ENCODE measurements around the gene MICU2. TPM values are rescaled to one million over a fixed set of nuclear protein-coding genes. Genes with fewer than 3 reads are reported as not detected.

MICU2 gene
- total and polyA plus RNA-seq, 2 donors (not counting 1 experiment from before 2014, with no cell fraction given): 43.3 to 43.9 TPM

DNA sequence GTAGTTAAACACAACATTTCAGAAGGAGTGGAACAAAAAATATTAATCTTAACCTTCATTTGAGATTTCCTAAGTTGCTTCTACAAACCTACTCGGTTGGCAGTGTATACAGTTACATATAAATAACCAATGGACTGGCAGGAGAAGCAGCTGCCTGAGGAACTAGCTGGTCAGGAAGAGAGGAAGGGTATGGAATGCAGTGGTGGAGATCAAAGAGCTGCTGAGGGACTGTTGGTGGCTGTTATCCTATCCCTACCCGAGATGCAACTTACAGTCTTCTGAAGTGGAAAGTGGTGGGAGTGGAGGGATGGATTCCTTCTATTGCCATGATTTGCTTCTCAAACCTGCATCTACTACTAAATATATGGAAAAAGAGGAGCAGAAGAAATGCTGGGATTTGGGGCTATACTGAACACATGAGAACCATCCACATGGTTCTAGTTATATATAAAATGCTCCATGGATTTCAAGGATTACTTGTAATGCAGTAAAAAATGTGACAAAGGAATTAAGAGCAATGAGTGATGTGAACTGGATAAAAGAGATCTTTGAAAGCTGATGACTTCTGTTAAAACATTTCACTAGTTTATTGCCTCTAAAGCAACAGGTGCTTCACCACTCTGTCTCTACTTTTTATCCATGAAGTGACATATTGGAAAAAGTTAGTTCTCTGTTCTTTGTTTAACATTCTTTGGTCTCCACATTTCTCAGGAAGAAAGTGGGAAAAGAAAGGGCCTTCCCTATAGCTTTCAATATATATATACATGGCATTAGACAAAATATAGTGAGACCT, 29.9 kb downstream of the MICU2 start:
- Histone ChIP-seq H3K4me3 (replicated peaks in 1 of 4; ENCODE audit: control extremely low read depth in 1 of 4, insufficient read depth in 1 of 4, low read depth in 3 of 4, low read length in 4 of 4) (no peak overlapping the region), H3K9ac (ENCODE audit: insufficient read depth, low read length) (no peak overlapping the region), H3K27ac (ENCODE audit: insufficient read depth, low read length) (no peak overlapping the region), H2AFZ (ENCODE audit: low read length) (no peak overlapping the region), H3K27me3 (ENCODE audit: control insufficient read depth, insufficient read depth, low read length) (no peaks in the 10 kb centered on the region), H3K9me3 (ENCODE audit: control insufficient read depth, insufficient read depth, low read depth, low read length) (no peaks in the 10 kb centered on the region), H4K20me1 (ENCODE audit: control insufficient read depth, extremely low read depth, insufficient read depth, low read length) (no peaks in the 10 kb centered on the region), H3K36me3 (ENCODE audit: control insufficient read depth, insufficient read depth, low read length) (no peaks in the 10 kb centered on the region), H3K4me2 (ENCODE audit: extremely low read depth, insufficient read depth, low read length) (no peak overlapping the region), H3K4me1 (ENCODE audit: control insufficient read depth, extremely low read depth, insufficient read depth, low read length) (peaks cover 2% of the 10 kb centered on the region), H3K79me2 (ENCODE audit: control insufficient read depth, insufficient read depth, low read length) (no peaks in the 10 kb centered on the region)
- no peak for TF ChIP-seq EZH2 (IDR thresholded peaks at IDR 0.05; ENCODE audit: low read length, missing control alignments)
- TF ChIP-seq, protein P1, sequence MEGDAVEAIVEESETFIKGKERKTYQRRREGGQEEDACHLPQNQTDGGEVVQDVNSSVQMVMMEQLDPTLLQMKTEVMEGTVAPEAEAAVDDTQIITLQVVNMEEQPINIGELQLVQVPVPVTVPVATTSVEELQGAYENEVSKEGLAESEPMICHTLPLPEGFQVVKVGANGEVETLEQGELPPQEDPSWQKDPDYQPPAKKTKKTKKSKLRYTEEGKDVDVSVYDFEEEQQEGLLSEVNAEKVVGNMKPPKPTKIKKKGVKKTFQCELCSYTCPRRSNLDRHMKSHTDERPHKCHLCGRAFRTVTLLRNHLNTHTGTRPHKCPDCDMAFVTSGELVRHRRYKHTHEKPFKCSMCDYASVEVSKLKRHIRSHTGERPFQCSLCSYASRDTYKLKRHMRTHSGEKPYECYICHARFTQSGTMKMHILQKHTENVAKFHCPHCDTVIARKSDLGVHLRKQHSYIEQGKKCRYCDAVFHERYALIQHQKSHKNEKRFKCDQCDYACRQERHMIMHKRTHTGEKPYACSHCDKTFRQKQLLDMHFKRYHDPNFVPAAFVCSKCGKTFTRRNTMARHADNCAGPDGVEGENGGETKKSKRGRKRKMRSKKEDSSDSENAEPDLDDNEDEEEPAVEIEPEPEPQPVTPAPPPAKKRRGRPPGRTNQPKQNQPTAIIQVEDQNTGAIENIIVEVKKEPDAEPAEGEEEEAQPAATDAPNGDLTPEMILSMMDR (conservative IDR thresholded peaks at IDR 0.05 in 1 of 2, IDR thresholded peaks at IDR 0.05 in 1 of 2; ENCODE audit: low read depth in 1 of 2, low read length in 2 of 2): no peak
- peak in 1 of 2 donors; percentile 8 for DNase-seq (ENCODE audit: low read depth in 2 of 2)

DNA sequence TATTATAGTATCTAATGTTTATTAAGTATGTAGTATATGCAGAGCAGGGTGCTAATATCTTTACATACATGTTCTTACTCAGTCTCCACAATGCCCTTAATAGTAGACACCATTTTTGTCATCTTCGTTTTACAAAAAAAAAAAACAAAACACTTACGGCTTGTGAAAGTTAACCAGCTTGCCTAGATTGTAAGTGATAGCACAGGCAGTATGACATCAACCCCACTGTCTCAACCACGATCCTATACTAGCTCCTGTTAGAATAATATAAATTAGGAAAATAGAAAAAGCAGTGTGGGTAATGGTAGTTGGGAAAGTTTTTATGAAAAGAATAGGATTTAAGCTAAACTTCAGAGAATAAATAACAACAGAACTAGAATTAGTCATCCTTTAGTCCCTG, 34.3 kb downstream of the MICU2 start:
- H3K4me3 ChIP-seq (replicated peaks in 1 of 4; ENCODE audit: control extremely low read depth in 1 of 4, insufficient read depth in 1 of 4, low read depth in 3 of 4, low read length in 4 of 4): no peak overlapping the region
- no peak for TF ChIP-seq EZH2 (IDR thresholded peaks at IDR 0.05; ENCODE audit: low read length, missing control alignments)
- TF ChIP-seq, protein P1 (conservative IDR thresholded peaks at IDR 0.05 in 1 of 2, IDR thresholded peaks at IDR 0.05 in 1 of 2; ENCODE audit: low read depth in 1 of 2, low read length in 2 of 2): no peak
- DNase-seq (ENCODE audit: low read depth in 2 of 2): no peak

DNA sequence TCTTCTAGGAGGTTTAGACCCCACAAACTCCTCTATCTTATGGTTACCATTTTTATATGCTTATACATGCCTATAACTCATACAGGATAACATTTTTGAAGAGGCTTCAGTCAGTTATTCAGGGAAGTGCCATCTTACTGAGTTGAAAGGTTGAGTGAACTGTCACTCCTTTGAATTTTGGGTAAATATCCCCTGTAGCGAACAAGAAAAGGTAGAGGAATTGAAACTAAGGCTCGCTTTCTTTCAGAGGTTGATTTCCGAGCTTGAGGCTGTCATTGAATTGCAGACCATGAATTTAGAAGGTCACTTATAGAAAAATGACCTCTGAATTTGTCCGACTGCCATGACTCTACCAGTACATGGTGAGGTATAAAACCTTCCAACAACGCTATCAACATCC, 35.1 kb downstream of the MICU2 start:
- H3K27me3 ChIP-seq (ENCODE audit: control insufficient read depth, insufficient read depth, low read length): no peaks in the 10 kb centered on the region
- no peaks in the 10 kb centered on the region for H3K79me2 ChIP-seq (ENCODE audit: control insufficient read depth, insufficient read depth, low read length)
- H3K4me3 ChIP-seq (replicated peaks in 1 of 4; ENCODE audit: control extremely low read depth in 1 of 4, insufficient read depth in 1 of 4, low read depth in 3 of 4, low read length in 4 of 4): no peak overlapping the region

More for the DNA sequence above, 34.3 kb downstream of the MICU2 start:
- Histone ChIP-seq H3K9me3 (ENCODE audit: control insufficient read depth, insufficient read depth, low read depth, low read length) (no peaks in the 10 kb centered on the region), H3K79me2 (ENCODE audit: control insufficient read depth, insufficient read depth, low read length) (no peaks in the 10 kb centered on the region), H3K4me1 (ENCODE audit: control insufficient read depth, extremely low read depth, insufficient read depth, low read length) (no peaks in the 10 kb centered on the region), H3K4me2 (ENCODE audit: extremely low read depth, insufficient read depth, low read length) (no peak overlapping the region), H4K20me1 (ENCODE audit: control insufficient read depth, extremely low read depth, insufficient read depth, low read length) (no peaks in the 10 kb centered on the region), H3K27me3 (ENCODE audit: control insufficient read depth, insufficient read depth, low read length) (no peaks in the 10 kb centered on the region), H3K27ac (ENCODE audit: insufficient read depth, low read length) (no peak overlapping the region), H2AFZ (ENCODE audit: low read length) (no peak overlapping the region), H3K9ac (ENCODE audit: insufficient read depth, low read length) (no peak overlapping the region), H3K36me3 (ENCODE audit: control insufficient read depth, insufficient read depth, low read length) (no peaks in the 10 kb centered on the region)

More for the DNA sequence above, 35.1 kb downstream of the MICU2 start:
- no peaks in the 10 kb centered on the region for H4K20me1 ChIP-seq (ENCODE audit: control insufficient read depth, extremely low read depth, insufficient read depth, low read length)
- no peaks in the 10 kb centered on the region for H3K4me1 ChIP-seq (ENCODE audit: control insufficient read depth, extremely low read depth, insufficient read depth, low read length)
- no peak overlapping the region for H2AFZ ChIP-seq (ENCODE audit: low read length)
- H3K36me3 ChIP-seq (ENCODE audit: control insufficient read depth, insufficient read depth, low read length): no peaks in the 10 kb centered on the region
- no peak overlapping the region for H3K9ac ChIP-seq (ENCODE audit: insufficient read depth, low read length)
- H3K27ac ChIP-seq (ENCODE audit: insufficient read depth, low read length): no peak overlapping the region
- TF ChIP-seq EZH2 (IDR thresholded peaks at IDR 0.05; ENCODE audit: low read length, missing control alignments): no peak
- no peak overlapping the region for H3K4me2 ChIP-seq (ENCODE audit: extremely low read depth, insufficient read depth, low read length)
- DNase-seq (ENCODE audit: low read depth in 2 of 2): no peak
- H3K9me3 ChIP-seq (ENCODE audit: control insufficient read depth, insufficient read depth, low read depth, low read length): no peaks in the 10 kb centered on the region

All from fibroblast of lung (primary cell).